Measurements from ENCODE around the gene BATF3.

DNA sequence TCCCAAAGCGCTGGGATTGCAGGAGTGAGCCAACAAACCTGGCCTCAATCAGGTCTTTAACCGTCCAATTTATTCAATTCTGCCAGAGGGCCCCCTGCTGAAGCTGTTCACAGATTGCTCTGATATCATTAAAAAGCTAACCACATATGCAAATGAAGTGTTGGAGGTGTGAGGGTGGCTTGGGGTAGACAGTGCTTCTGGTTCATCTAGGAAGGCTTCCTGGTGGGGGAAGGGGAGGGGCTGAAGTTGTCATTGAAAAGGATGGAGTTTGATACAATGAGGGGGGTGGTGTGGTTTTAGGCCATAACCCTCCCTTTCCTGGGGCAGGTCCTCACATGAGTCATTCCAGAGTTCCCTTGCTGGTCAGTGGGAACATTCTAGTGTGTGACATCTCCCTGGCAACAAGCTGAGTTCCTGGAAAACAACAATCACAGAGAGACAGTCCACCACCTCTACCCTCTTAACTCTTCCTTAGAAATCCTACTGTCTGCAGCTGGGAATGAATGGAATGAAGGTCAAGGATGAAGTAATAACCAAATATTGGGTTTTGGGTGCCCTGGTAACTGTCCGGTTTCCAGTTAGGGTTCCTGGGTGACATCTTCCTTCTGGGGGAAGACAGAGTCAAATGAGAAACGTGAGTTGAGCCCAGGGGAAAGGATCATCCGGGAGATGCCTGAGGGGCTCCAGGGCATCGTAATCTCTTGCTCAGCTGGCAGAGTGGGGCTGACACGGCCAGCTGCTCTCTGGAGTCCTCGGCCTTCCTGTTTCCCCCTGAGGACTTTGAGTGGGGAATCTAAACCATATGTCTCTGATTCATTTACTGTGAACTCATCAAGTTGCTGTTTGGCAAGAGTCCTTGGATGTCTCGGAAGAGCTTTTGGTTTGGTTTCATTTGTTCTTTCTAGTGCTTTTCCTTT is 32.2 kb downstream of the BATF3 start:
- TF ChIP-seq, protein P1, sequence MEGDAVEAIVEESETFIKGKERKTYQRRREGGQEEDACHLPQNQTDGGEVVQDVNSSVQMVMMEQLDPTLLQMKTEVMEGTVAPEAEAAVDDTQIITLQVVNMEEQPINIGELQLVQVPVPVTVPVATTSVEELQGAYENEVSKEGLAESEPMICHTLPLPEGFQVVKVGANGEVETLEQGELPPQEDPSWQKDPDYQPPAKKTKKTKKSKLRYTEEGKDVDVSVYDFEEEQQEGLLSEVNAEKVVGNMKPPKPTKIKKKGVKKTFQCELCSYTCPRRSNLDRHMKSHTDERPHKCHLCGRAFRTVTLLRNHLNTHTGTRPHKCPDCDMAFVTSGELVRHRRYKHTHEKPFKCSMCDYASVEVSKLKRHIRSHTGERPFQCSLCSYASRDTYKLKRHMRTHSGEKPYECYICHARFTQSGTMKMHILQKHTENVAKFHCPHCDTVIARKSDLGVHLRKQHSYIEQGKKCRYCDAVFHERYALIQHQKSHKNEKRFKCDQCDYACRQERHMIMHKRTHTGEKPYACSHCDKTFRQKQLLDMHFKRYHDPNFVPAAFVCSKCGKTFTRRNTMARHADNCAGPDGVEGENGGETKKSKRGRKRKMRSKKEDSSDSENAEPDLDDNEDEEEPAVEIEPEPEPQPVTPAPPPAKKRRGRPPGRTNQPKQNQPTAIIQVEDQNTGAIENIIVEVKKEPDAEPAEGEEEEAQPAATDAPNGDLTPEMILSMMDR (IDR thresholded peaks at IDR 0.05; ENCODE audit: insufficient read depth, low read length, poor library complexity, severe bottlenecking): no peak
- TF ChIP-seq EZH2phosphoT487 (conservative IDR thresholded peaks at IDR 0.05; ENCODE audit: low read length): no peak

Data from SU-DHL-6 (cell line).